Psoas muscle (tissue), 8 donors: ENCODE measurements around the gene ERBB2. TPM values are rescaled to one million over a fixed set of nuclear protein-coding genes. Genes with fewer than 3 reads are reported as not detected.

Source experiments
- ATAC-seq, 4 donors: fragments of 200-7000 bp; cut with Tn5 transposase; one replicate each; pipeline ENCODE4 v1.9.1; 2020; ENCODE audit warnings: moderate library complexity in 3 of 4, mild to moderate bottlenecking in 2 of 4
- DNase-seq, 2 donors: peaks; one replicate each; pipeline ENCODE4 v3.0.0-alpha.2; 2020
- H3K27ac ChIP-seq: fragments of 200-600 bp; one replicate; pipeline ENCODE4 v1.8.0; 2022
- H3K27me3 ChIP-seq, 3 donors: fragments of 200-600 bp in 1 of 3; one replicate each; pipeline versions ENCODE4 v1.6.1 to v1.8.0; 2013 to 2022; ENCODE audit warnings: low read length in 2 of 3, mild to moderate bottlenecking in 2 of 3, moderate library complexity in 1 of 3; ENCODE audit not compliant: insufficient read depth in 3 of 3
- H3K36me3 ChIP-seq, 2 donors: fragments of 200-600 bp in 1 of 2; one replicate each; pipeline versions ENCODE4 v1.6.1 to v1.8.0; 2013 to 2022; ENCODE audit warnings: low read depth in 1 of 2, mild to moderate bottlenecking in 1 of 2, moderate library complexity in 1 of 2; ENCODE audit not compliant: insufficient read depth in 1 of 2
- H3K4me1 ChIP-seq: fragments of 200-600 bp; one replicate; pipeline ENCODE4 v1.8.0; 2022
- H3K4me3 ChIP-seq: fragments of 200-600 bp; one replicate; pipeline ENCODE4 v1.8.0; 2022; ENCODE audit warnings: mild to moderate bottlenecking
- H3K9me3 ChIP-seq: fragments of 200-600 bp; one replicate; pipeline ENCODE4 v1.8.0; 2022
- CTCF ChIP-seq: fragments of 200-600 bp; IDR thresholded peaks from one replicate; pipeline ENCODE4 v1.8.0; 2022; ENCODE audit warnings: antibody characterized with exemption
- WGBS, 3 donors: extraction: QIAGEN DNeasy Blood & Tissue Kit; methylation state at CpG; one replicate each; pipeline versions ENCODE4 v1.1.6 to v1.1.7; 2013; 5-methylcytosine and 5-hydroxymethylcytosine counted together
- intact Hi-C, 2 donors: fragments of 100-400 bp; cut with DNase I; formaldehyde crosslinking; loops; one replicate each; pipeline versions ENCODE4 v1.11.0 to v1.14.2; 2022
- polyA plus RNA-seq, 3 donors: library from polyadenylated mRNA; stranded (reverse); fragments of 200-250 nt; gene quantifications; one replicate each; pipeline ENCODE4 v1.2.3, GENCODE V29; 2013
- total RNA-seq, 4 donors: library from RNA; stranded (reverse); fragmentation: NEBNext Ultra II Directional in 2 of 4; extraction: Animal tissue kit (Norgen Biotek cat#: 25700) in 2 of 4; gene quantifications; one replicate each; pipeline versions ENCODE4 v1.2.1 to v1.2.4, GENCODE V29; 2021 to 2023
- donor health status: healthy with polysubstance abuse.
- donor health status: DM: no; HTN: no; CAD: no; lungs with moderate emphysema.
- donor health status: Bipolar disorder and iron deficiency.
- donor health status: healthy.
- donor health status: DM: yes; HTN: yes; CAD: no.
- donor health status: DM: no; HTN: no; CAD: no.
- donor health status: DM: no; HTN: no; CAD: no.
- donor health status: DM: yes; HTN: yes; CAD: no.

ERBB2 gene
- total and polyA plus RNA-seq, 7 donors: 4.0 to 24.9 (median 20.4) TPM

GRCh38 chr17:39667945-39668924, 31.6 kb upstream of the ERBB2 start, which contains the start of gene PNMT:
TSS of gene PNMT (plus strand) at chr17:39668453. CDS start at chr17:39668476, 23 bp downstream.
- peak within 1 kb of the TSS; percentile 79 for H3K4me3 ChIP-seq
- intact Hi-C loops: no loop called here
- WGBS, 3 donors: 3 to 5% (median 4%) methylated on average over 45 to 85 of the region's 85 CpGs
- H3K27ac ChIP-seq: peak within 1 kb of the TSS; percentile 96
- DNase-seq (peak; percentile 82 to 90), ATAC-seq (peak; percentile 12 to 20 (median 14))
- no peaks in the 10 kb centered on the region for H3K27me3 ChIP-seq
- peaks cover 42% of the 10 kb centered on the region for H3K4me1 ChIP-seq
- H3K9me3 ChIP-seq: no peaks in the 10 kb centered on the region
- peak; percentile 63 for TF ChIP-seq CTCF
- no peaks in the 10 kb centered on the region for H3K36me3 ChIP-seq

- no peak overlapping the region for H3K4me3 ChIP-seq
- H3K9me3 ChIP-seq: no peaks in the 10 kb centered on the region
- no peak for ATAC-seq
- H3K36me3 ChIP-seq: no peaks in the 10 kb centered on the region
- peak overlapping the region; percentile 96 for H3K27ac ChIP-seq
- peak in 1 of 2 donors; percentile 56 for DNase-seq
- WGBS, 3 donors: 70 to 84% (median 70%) methylated on average over 23 of the region's 23 CpGs
- H3K27me3 ChIP-seq: no peaks in the 10 kb centered on the region
- TF ChIP-seq CTCF: no peak
- H3K4me1 ChIP-seq: peaks cover 33% of the 10 kb centered on the region
- intact Hi-C loops: loop anchor here (2.0 to 5.0 kb wide), 4 partner anchors 33 to 62 kb away; partner anchors contain the start of genes MIEN1 (in 1 of the 2) and STARD3 (in 1 of the 2)
Observed at GRCh38 chr17:39669897-39670735, 29.7 kb upstream of the ERBB2 start.

- peak overlapping the region; percentile 96 for H3K27ac ChIP-seq
- H3K36me3 ChIP-seq: no peaks in the 10 kb centered on the region
- TF ChIP-seq CTCF: no peak
- no peaks in the 10 kb centered on the region for H3K9me3 ChIP-seq
- H3K4me3 ChIP-seq: no peak overlapping the region
- ATAC-seq: no peak
- intact Hi-C loops: loop anchor here (2.0 to 5.0 kb wide), 4 partner anchors 33 to 62 kb away; partner anchors contain the start of genes MIEN1 (in 1 of the 2) and STARD3 (in 1 of the 2)
- peaks cover 35% of the 10 kb centered on the region for H3K4me1 ChIP-seq
- peak in 1 of 2 donors; percentile 27 for DNase-seq
- no peaks in the 10 kb centered on the region for H3K27me3 ChIP-seq
- 27 to 47% (median 32%) methylated on average over 4 of the region's 4 CpGs for WGBS, 3 donors
Observed at GRCh38 chr17:39670746-39671145, 29.1 kb upstream of the ERBB2 start.

- peak; percentile 56 for TF ChIP-seq CTCF
- H3K4me3 ChIP-seq: no peak overlapping the region
- H3K9me3 ChIP-seq: no peaks in the 10 kb centered on the region
- H3K27me3 ChIP-seq: no peaks in the 10 kb centered on the region
- 18 to 38% (median 24%) methylated on average over 18 to 19 of the region's 19 CpGs for WGBS, 3 donors
- H3K27ac ChIP-seq: peak overlapping the region; percentile 96
- no peaks in the 10 kb centered on the region for H3K36me3 ChIP-seq
- peaks cover 44% of the 10 kb centered on the region for H3K4me1 ChIP-seq
- DNase-seq (peak in 1 of 2 donors; percentile 70), ATAC-seq (peak; percentile 26 to 41 (median 32))
- intact Hi-C loops: loop anchor here (2.0 to 5.0 kb wide), 4 partner anchors 35 to 60 kb away; partner anchors contain the start of genes MIEN1 (in 1 of the 2) and STARD3 (in 1 of the 2)
Observed at GRCh38 chr17:39671651-39672521, 28.0 kb upstream of the ERBB2 start.
